HEK293T (cell line): Measurements from ENCODE around the gene MCRS1.
"Not testable (repeated sequence)": the region's sequence is repeated elsewhere in the genome, so short reads cannot be mapped to it uniquely, and the experiment has no call there.

Experiments used
- CTCF ChIA-PET: fragments of 350-600 bp; formaldehyde crosslinking; extraction: SDS; loops from one replicate; lab custom pipeline; 2021; ENCODE audit warnings: antibody characterized with exemption, inconsistent platforms; lab: Yijun Ruan, JAX
- POLR2A ChIA-PET: fragments of 350-600 bp; formaldehyde crosslinking; extraction: SDS; loops from one replicate; lab custom pipeline; 2020; ENCODE audit warnings: antibody characterized with exemption, inconsistent platforms; lab: Yijun Ruan, JAX
- DNase-seq: peaks from one replicate; pipeline ENCODE4 v3.0.0; 2012; ENCODE audit warnings: mixed read lengths; ENCODE audit errors: extremely low spot score
- ARNT ChIP-seq: fragments of 450-650 bp; IDR thresholded peaks from 2 replicates; pipeline ENCODE4 v1.6.1; 2017; ENCODE audit warnings: mild to moderate bottlenecking
- BHLHE40 ChIP-seq: fragments of 450-650 bp; IDR thresholded peaks from 2 replicates; pipeline ENCODE4 v1.6.1; 2016; ENCODE audit warnings: mild to moderate bottlenecking, moderate library complexity, borderline replicate concordance
- CTBP1 ChIP-seq: fragments of 450-650 bp; IDR thresholded peaks from 2 replicates; pipeline ENCODE4 v1.6.1; 2016; ENCODE audit warnings: borderline replicate concordance
- ELF4 ChIP-seq: fragments of 450-650 bp; IDR thresholded peaks from 2 replicates; pipeline ENCODE4 v1.6.1; 2017; ENCODE audit warnings: antibody characterized with exemption
- FOXA1 ChIP-seq: fragments of 450-650 bp; IDR thresholded peaks from 2 replicates; pipeline ENCODE4 v1.6.1; 2016; ENCODE audit warnings: mild to moderate bottlenecking
- FOXK2 ChIP-seq: fragments of 450-650 bp; IDR thresholded peaks from 2 replicates; pipeline ENCODE4 v1.6.1; 2016; ENCODE audit warnings: mild to moderate bottlenecking
- FOXM1 ChIP-seq: fragments of 450-650 bp; IDR thresholded peaks from 2 replicates; pipeline ENCODE4 v1.6.1; 2017; ENCODE audit warnings: mild to moderate bottlenecking, borderline replicate concordance
- HDGF ChIP-seq: fragments of 450-650 bp; IDR thresholded peaks from 2 replicates; pipeline ENCODE4 v1.6.1; 2017; ENCODE audit warnings: antibody characterized with exemption, borderline replicate concordance
- L3MBTL2 ChIP-seq: fragments of 450-650 bp; conservative IDR thresholded peaks from 2 replicates; pipeline ENCODE4 v1.6.1; 2016; ENCODE audit warnings: mild to moderate bottlenecking
- LEF1 ChIP-seq: fragments of 450-650 bp; IDR thresholded peaks from 2 replicates; pipeline ENCODE4 v1.6.1; 2017; ENCODE audit warnings: mild to moderate bottlenecking, borderline replicate concordance
- NFRKB ChIP-seq: fragments of 450-650 bp; IDR thresholded peaks from 2 replicates; pipeline ENCODE4 v1.6.1; 2016; ENCODE audit warnings: mild to moderate bottlenecking, moderate library complexity
- SP1 ChIP-seq: fragments of 450-650 bp; IDR thresholded peaks from 2 replicates; pipeline ENCODE4 v1.6.1; 2017
- SUZ12 ChIP-seq: fragments of 450-650 bp; IDR thresholded peaks from 2 replicates; pipeline ENCODE4 v1.6.1; 2016; ENCODE audit warnings: mild to moderate bottlenecking
- TARDBP ChIP-seq: fragments of 450-650 bp; IDR thresholded peaks from 2 replicates; pipeline ENCODE4 v1.6.1; 2016
- ZNF384 ChIP-seq: fragments of 450-650 bp; IDR thresholded peaks from 2 replicates; pipeline ENCODE4 v1.6.1; 2016
- TF ChIP-seq, protein P1 (sequence below): fragments of 450-650 bp; IDR thresholded peaks from 2 replicates; pipeline ENCODE4 v1.6.1; 2016

Gene MCRS1

DNA sequence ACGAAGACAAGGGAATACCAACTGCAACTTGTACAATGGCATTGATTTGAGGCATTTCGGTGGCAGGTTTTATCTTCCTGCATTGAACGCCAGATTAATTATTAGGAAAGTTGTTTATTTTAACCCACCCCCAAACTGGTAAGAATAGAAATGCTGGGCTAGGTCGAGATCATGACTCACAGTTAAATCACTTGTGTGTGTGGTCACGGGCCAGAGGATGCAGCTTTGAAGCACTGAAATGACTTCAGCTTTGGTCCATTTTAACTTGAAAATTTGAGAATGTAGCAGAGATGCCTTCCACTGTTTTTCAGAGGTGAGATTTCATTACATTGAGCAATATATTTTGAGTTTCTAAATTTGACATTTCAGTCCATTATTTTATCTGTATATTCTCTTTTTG lies 52.7 kb downstream of the MCRS1 start:
- CTCF ChIA-PET: interaction anchor here (0.9 to 1.1 kb wide), 4 partner anchors 35 to 227 kb away, joined by 3 to 7 read pairs (median 4); no protein-coding TSS in a partner anchor
- POLR2A ChIA-PET: interaction anchor here (5.9 kb wide), 1 partner anchor 149 kb away, joined by 34 read pairs; the partner anchor contains the start of gene SPATS2
- no peak for DNase-seq
- TF ChIP-seq SP1: no peak
- TF ChIP-seq ELF4: no peak
- no peak for TF ChIP-seq FOXK2
- no peak for TF ChIP-seq ZNF384
- no peak for TF ChIP-seq FOXA1
- TF ChIP-seq NFRKB: no peak
- no peak for TF ChIP-seq L3MBTL2
- no peak for TF ChIP-seq BHLHE40
- TF ChIP-seq FOXM1: no peak
- no peak for TF ChIP-seq LEF1
- no peak for TF ChIP-seq HDGF
- TF ChIP-seq CTBP1: no peak
- TF ChIP-seq, protein P1, sequence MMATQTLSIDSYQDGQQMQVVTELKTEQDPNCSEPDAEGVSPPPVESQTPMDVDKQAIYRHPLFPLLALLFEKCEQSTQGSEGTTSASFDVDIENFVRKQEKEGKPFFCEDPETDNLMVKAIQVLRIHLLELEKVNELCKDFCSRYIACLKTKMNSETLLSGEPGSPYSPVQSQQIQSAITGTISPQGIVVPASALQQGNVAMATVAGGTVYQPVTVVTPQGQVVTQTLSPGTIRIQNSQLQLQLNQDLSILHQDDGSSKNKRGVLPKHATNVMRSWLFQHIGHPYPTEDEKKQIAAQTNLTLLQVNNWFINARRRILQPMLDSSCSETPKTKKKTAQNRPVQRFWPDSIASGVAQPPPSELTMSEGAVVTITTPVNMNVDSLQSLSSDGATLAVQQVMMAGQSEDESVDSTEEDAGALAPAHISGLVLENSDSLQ: no peak
- no peak for TF ChIP-seq SUZ12
- TF ChIP-seq TARDBP: no peak

DNA sequence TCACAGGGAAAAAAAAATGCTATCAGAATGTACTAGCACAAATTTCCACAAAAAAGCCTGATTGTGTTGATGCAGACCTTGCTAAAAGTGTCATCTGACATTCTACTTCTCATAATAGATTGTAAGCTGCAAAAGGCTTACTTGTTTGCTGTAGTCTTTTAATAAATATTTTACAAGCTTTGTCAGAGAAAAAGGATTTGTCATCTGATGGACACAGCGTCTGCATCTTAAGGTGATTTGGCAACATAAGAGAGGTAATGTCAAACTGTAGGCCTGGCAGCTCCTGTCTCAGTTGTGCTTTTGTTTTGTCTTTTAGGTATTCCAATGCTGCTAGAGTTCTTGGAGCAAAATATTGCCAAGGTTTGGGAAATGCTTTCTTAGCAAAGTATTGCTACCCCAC lies 55.4 kb downstream of the MCRS1 start:
- POLR2A ChIA-PET: interaction anchor here (5.9 kb wide), 1 partner anchor 146 kb away, joined by 34 read pairs; the partner anchor contains the start of gene SPATS2
- no peak for TF ChIP-seq HDGF
- TF ChIP-seq NFRKB: no peak
- TF ChIP-seq, protein P1: no peak
- no peak for TF ChIP-seq ZNF384
- TF ChIP-seq ARNT: no peak
- TF ChIP-seq TARDBP: no peak
- TF ChIP-seq ELF4: no peak
- no peak for TF ChIP-seq SUZ12
- no peak for TF ChIP-seq FOXK2
- TF ChIP-seq CTBP1: no peak
- TF ChIP-seq BHLHE40: no peak
- no peak for TF ChIP-seq FOXM1
- TF ChIP-seq LEF1: no peak
- no peak for DNase-seq
- CTCF ChIA-PET: interaction anchor here (0.9 to 5.0 kb wide), 3 partner anchors 31 to 223 kb away, joined by 3 to 88 read pairs (median 9); no protein-coding TSS in a partner anchor

DNA sequence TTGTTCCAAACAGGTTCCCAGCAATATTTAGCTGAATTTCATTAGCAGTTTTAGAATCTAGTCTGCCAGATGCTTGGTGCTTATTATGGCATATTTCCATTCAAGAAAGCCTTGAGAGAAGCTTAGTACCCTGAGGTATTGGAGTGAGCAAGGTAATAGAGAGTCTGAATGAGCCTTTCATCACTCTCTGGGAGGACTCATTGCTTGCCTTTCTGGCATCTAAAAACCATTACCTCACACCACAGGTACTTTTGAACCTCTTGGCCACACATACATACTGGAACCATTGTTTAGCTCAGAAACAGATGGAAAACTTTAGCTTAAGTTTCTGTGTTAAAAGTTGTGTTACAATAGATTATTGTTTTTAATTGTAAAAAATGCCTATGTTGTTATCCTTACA lies 56.5 kb downstream of the MCRS1 start:
- no peak for TF ChIP-seq ZNF384
- no peak for TF ChIP-seq L3MBTL2
- no peak for TF ChIP-seq ELF4
- TF ChIP-seq ARNT: no peak
- no peak for TF ChIP-seq FOXA1
- DNase-seq: no peak
- ChIA-PET CTCF (interaction anchor here (1.0 to 5.0 kb wide), 3 partner anchors 153 to 179 kb away, joined by 3 to 88 read pairs (median 6); partner anchors contain the start of gene DNAJC22), POLR2A (interaction anchor here (5.9 kb wide), 1 partner anchor 145 kb away, joined by 34 read pairs; the partner anchor contains the start of gene SPATS2)

DNA sequence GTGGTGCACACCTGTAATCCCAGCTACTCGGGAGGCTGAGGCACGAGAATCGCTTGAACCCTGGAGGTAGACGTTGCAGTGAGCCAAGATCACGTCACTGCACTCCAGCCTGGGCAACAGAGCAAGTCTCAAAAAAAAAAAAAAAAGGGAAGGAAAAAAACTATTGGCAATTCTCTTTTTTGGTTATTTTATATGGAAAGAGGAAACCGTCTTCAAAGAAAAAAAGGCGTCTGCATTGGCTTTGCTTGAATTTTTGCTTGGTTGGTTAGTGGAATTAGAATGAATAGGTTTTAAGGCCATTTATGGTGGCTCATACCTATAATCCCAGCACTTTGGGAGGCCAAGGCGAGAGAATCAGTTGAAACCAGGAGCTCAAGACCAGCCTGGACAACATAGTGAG lies 58.3 kb downstream of the MCRS1 start:
- POLR2A ChIA-PET, DNase-seq: not testable (repeated sequence)
- CTCF ChIA-PET: interaction anchor here (1.4 to 5.0 kb wide), 2 partner anchors 152 to 162 kb away, joined by 3 to 88 read pairs; no protein-coding TSS in a partner anchor
